K562 (cell line): ENCODE results near the gene CHD6. TPM values are rescaled to one million over a fixed set of nuclear protein-coding genes. Genes with fewer than 3 reads are reported as not detected.

ENCODE experiments used
- ARID3A ChIP-seq: IDR thresholded peaks from 2 replicates; pipeline ENCODE4 v1.6.1; 2012; ENCODE audit warnings: low read depth, low read length, improper control_type of control experiment, borderline replicate concordance
- BHLHE40 ChIP-seq: IDR thresholded peaks from 2 replicates; pipeline ENCODE4 v1.6.1; 2011; ENCODE audit warnings: low read length, improper control_type of control experiment
- CBX5 ChIP-seq: IDR thresholded peaks from 2 replicates; pipeline ENCODE4 v1.6.1; 2014; ENCODE audit warnings: low read depth, borderline replicate concordance
- CC2D1A ChIP-seq: fragments of 450-650 bp; IDR thresholded peaks from 2 replicates; pipeline ENCODE4 v1.6.1; 2017; ENCODE audit warnings: mild to moderate bottlenecking
- CREB5 ChIP-seq: fragments of 250-450 bp; sonication (Bioruptor Pico); IDR thresholded peaks from 2 replicates; pipeline ENCODE4 v1.5.0; 2020; ENCODE audit warnings: mild to moderate bottlenecking
- FOXA1 ChIP-seq: fragments of 450-650 bp; IDR thresholded peaks from 2 replicates; pipeline ENCODE4 v1.6.1; 2016; ENCODE audit warnings: mild to moderate bottlenecking, borderline replicate concordance
- GABPB1 ChIP-seq: sonication (generic); formaldehyde crosslinking; IDR thresholded peaks from 2 replicates; pipeline ENCODE4 v1.8.0; 2022; ENCODE audit warnings: mild to moderate bottlenecking, missing genetic modification reagents
- HNRNPH1 ChIP-seq: fragments of 200-400 bp; formaldehyde crosslinking; optimal IDR thresholded peaks from 2 replicates; pipeline ENCODE3; 2017; ENCODE audit warnings: low read depth, mild to moderate bottlenecking, low read length, moderate library complexity
- MLLT1 ChIP-seq, 2 experiments: fragments of 450-650 bp; IDR thresholded peaks; 2 replicates each; pipeline ENCODE4 v1.6.1; 2016
- MYBL2 ChIP-seq, 2 experiments: fragments of 450-650 bp in 1 of 2; sonication (generic) in 1 of 2; formaldehyde crosslinking in 1 of 2; IDR thresholded peaks; 2 replicates each; pipeline versions ENCODE4 v1.6.1 to v1.8.1; 2017 to 2022; ENCODE audit warnings: borderline replicate concordance in 1 of 2, inconsistent platforms in 1 of 2, low read depth in 1 of 2, mild to moderate bottlenecking in 1 of 2, missing genetic modification reagents in 1 of 2, moderate library complexity in 1 of 2
- OTX1 ChIP-seq: fragments of 450-650 bp; formaldehyde crosslinking; IDR thresholded peaks from 2 replicates; pipeline ENCODE4 v1.4.0; 2022; ENCODE audit warnings: mild to moderate bottlenecking
- RBM17 ChIP-seq: fragments of 200-400 bp; formaldehyde crosslinking; IDR thresholded peaks from 2 replicates; pipeline ENCODE4 v1.6.1; 2017; ENCODE audit warnings: low read depth, mild to moderate bottlenecking, low read length, borderline replicate concordance
- TRIM24 ChIP-seq, 2 experiments: fragments of 450-650 bp; IDR thresholded peaks; 2 replicates each; pipeline ENCODE4 v1.6.1; 2016
- TRIM28 ChIP-seq: fragments of 450-650 bp; IDR thresholded peaks from 2 replicates; pipeline ENCODE4 v1.6.1; 2017
- ZBED1 ChIP-seq: IDR thresholded peaks from 2 replicates; pipeline ENCODE4 v1.6.1; 2014
- ZC3H4 ChIP-seq: sonication (generic); formaldehyde crosslinking; IDR thresholded peaks from 2 replicates; pipeline ENCODE4 v1.9.0; 2021; ENCODE audit warnings: missing genetic modification reagents, borderline replicate concordance
- ZFP36 ChIP-seq: fragments of 150-350 bp; IDR thresholded peaks from 2 replicates; pipeline ENCODE4 v1.6.1; 2018; ENCODE audit warnings: low read length, low read depth; ENCODE audit not compliant: partially characterized antibody
- ZNF280A ChIP-seq: fragments of 450-650 bp; IDR thresholded peaks from 2 replicates; pipeline ENCODE4 v1.6.1; 2018; ENCODE audit warnings: mild to moderate bottlenecking, low read depth; ENCODE audit not compliant: partially characterized antibody
- ZNF316 ChIP-seq: fragments of 450-650 bp; IDR thresholded peaks from 2 replicates; pipeline ENCODE4 v1.6.1; 2016
- ZNF449 ChIP-seq: fragments of 250-450 bp; sonication (Bioruptor Pico); IDR thresholded peaks from 2 replicates; pipeline ENCODE4 v1.8.0; 2022; ENCODE audit warnings: moderate library complexity, mild to moderate bottlenecking, inconsistent platforms
- ZNF512 ChIP-seq: IDR thresholded peaks from 2 replicates; pipeline ENCODE4 v1.6.1; 2016; ENCODE audit warnings: missing genetic modification characterization, missing compliant biosample characterization
- polyA plus RNA-seq, 8 experiments: library from polyadenylated mRNA; depleted of rRNA in 4 of 8; stranded (reverse) in 5 of 8; unstranded in 3 of 8; fragments of >200 nt; fragmentation: Nextera tagmentation in 2 of 8; fragmentation: Illumina TruSeq in 1 of 8; extraction: Ambion mirVana in 2 of 8; extraction: Trizol in 1 of 8; gene quantifications; 2 replicates each; pipeline versions ENCODE4 v1.2.1 to v1.2.3, GENCODE V29; 2011 to 2014; ENCODE audit warnings: inconsistent platforms in 1 of 8, missing spikeins in 1 of 8
- total RNA-seq, 7 experiments: library from RNA; depleted of rRNA in 6 of 7; stranded (reverse); fragments of >200 nt in 6 of 7; fragmentation: Illumina TruSeq in 2 of 7; extraction: Trizol in 2 of 7; gene quantifications; 2 replicates each; pipeline versions ENCODE4 v1.2.1 to v1.2.3, GENCODE V29; 2011 to 2021; ENCODE audit warnings: low replicate concordance in 1 of 7

CHD6 gene
- total and polyA plus RNA-seq, 9 of the 15 experiments (the other 6 are each of a cell fraction or from before 2014, with no cell fraction given), result 3.9 to 24.2 (median 12.8) TPM

GRCh38 chr20:41599699-41600104, 18.5 kb downstream of the CHD6 start (continued):
- no peak for TF ChIP-seq MYBL2 (IDR thresholded peaks at IDR 0.05; ENCODE audit: low read depth)
- no peak for TF ChIP-seq MYBL2 (CRISPR knock-in tag; IDR thresholded peaks at IDR 0.05; ENCODE audit: borderline replicate concordance)
- peak; percentile 99 for TF ChIP-seq CBX5
- TF ChIP-seq HNRNPH1, result no peak
- TF ChIP-seq RBM17, result no peak
- TF ChIP-seq GABPB1 (CRISPR knock-in tag), result no peak
- TF ChIP-seq ZFP36, result no peak
- TF ChIP-seq TRIM28, result peak; percentile 98
- TF ChIP-seq BHLHE40, result no peak
- TF ChIP-seq ZBED1, result 0 out of 2 replicates have a peak, but pooled peaks have one; percentile 19
- TF ChIP-seq ZNF280A, result peak; percentile 98
- no peak for TF ChIP-seq ZNF316
- TF ChIP-seq OTX1, result no peak
- TF ChIP-seq ARID3A, result no peak
- 0 out of 2 replicates have a peak, but pooled peaks have one; percentile 27 for TF ChIP-seq CC2D1A
- TF ChIP-seq FOXA1, result no peak
- TF ChIP-seq ZNF449 (CRISPR knock-in tag), result no peak
- no peak for TF ChIP-seq MLLT1 (IDR thresholded peaks at IDR 0.05)
- no peak for TF ChIP-seq ZNF512
- peak; percentile 63 to 85; a peak in 3 of 4 replicates for TF ChIP-seq TRIM24 (IDR thresholded peaks at IDR 0.05)
- TF ChIP-seq CREB5 (CRISPR knock-in tag), result no peak
- no peak for TF ChIP-seq ZC3H4 (CRISPR knock-in tag)
